Heart left ventricle (tissue), 16 donors: ENCODE measurements around the gene VPS37B. TPM values are rescaled to one million over a fixed set of nuclear protein-coding genes. Genes with fewer than 3 reads are reported as not detected.
"Not testable (repeated sequence)": the region's sequence is repeated elsewhere in the genome, so short reads cannot be mapped to it uniquely, and the experiment has no call there.

ENCODE experiments used
- ATAC-seq, 4 donors: fragments of 200-7000 bp; cut with Tn5 transposase; one replicate each; pipeline ENCODE4 v1.9.1; 2020 to 2022; ENCODE audit warnings: moderate library complexity in 4 of 4, mild to moderate bottlenecking in 3 of 4, moderate number of reproducible peaks in 1 of 4
- DNase-seq, 5 donors: peaks; one replicate each; pipeline ENCODE4 v3.0.0-alpha.2; 2020
- H3K27ac ChIP-seq, 12 donors: fragments of 200-600 bp; sonication (generic) in 4 of 12; one replicate each; pipeline versions ENCODE4 v1.5.0 to v1.8.0; 2016 to 2022; ENCODE audit warnings: mild to moderate bottlenecking in 2 of 12
- H3K27me3 ChIP-seq, 9 donors: fragments of 200-600 bp; sonication (generic) in 2 of 9; one replicate each; pipeline versions ENCODE4 v1.5.1 to v1.8.0; 2016 to 2022; ENCODE audit warnings: mild to moderate bottlenecking in 3 of 9
- H3K36me3 ChIP-seq, 9 donors: fragments of 200-600 bp; sonication (generic) in 2 of 9; one replicate each; pipeline versions ENCODE4 v1.5.0 to v1.8.0; 2018 to 2022; ENCODE audit warnings: mild to moderate bottlenecking in 2 of 9
- H3K4me1 ChIP-seq, 12 donors: fragments of 200-600 bp; sonication (generic) in 4 of 12; one replicate each; pipeline versions ENCODE4 v1.5.0 to v1.8.0; 2016 to 2022; ENCODE audit warnings: mild to moderate bottlenecking in 3 of 12
- H3K4me3 ChIP-seq, 12 donors: fragments of 200-600 bp; sonication (generic) in 4 of 12; one replicate each; pipeline versions ENCODE4 v1.5.0 to v1.8.0; 2017 to 2022; ENCODE audit warnings: mild to moderate bottlenecking in 9 of 12, moderate library complexity in 4 of 12
- H3K9me3 ChIP-seq, 12 donors: fragments of 200-600 bp; sonication (generic) in 4 of 12; one replicate each; pipeline versions ENCODE4 v1.5.0 to v1.8.0; 2016 to 2022; ENCODE audit warnings: mild to moderate bottlenecking in 1 of 12
- POLR2A ChIP-seq, 2 donors: fragments of 450-650 bp; IDR thresholded peaks; one replicate each; pipeline ENCODE4 v1.6.1; 2017; ENCODE audit warnings: antibody characterized with exemption in 2 of 2, mild to moderate bottlenecking in 2 of 2, moderate library complexity in 2 of 2
- WGBS, 4 donors: extraction: QIAGEN DNeasy Blood & Tissue Kit in 2 of 4; methylation state at CpG; one replicate each; pipeline versions ENCODE4 v1.1.5 to v1.1.7; 2013 to 2018; 5-methylcytosine and 5-hydroxymethylcytosine counted together
- intact Hi-C, 10 donors: fragments of 100-400 bp; cut with DNase I; formaldehyde crosslinking; loops; one replicate each; pipeline versions ENCODE4 v1.11.1 to v1.14.2; 2022
- polyA plus RNA-seq, 2 donors: library from polyadenylated mRNA; stranded (reverse); fragments of 200-250 nt; gene quantifications; one replicate each; pipeline ENCODE4 v1.2.3, GENCODE V29; 2013
- total RNA-seq, 9 donors: library from RNA; depleted of rRNA in 2 of 9; stranded (reverse); fragments of >200 nt in 2 of 9; fragmentation: NEBNext Ultra II Directional in 3 of 9; extraction: Animal tissue kit (Norgen Biotek cat#: 25700) in 3 of 9; gene quantifications; one replicate each; pipeline versions ENCODE4 v1.1.0 to v1.2.4, GENCODE V29; 2016 to 2023
- TF ChIP-seq, protein P1 (sequence below), 12 donors: fragments of 200-600 bp; sonication (generic) in 4 of 12; IDR thresholded peaks; one replicate each; pipeline versions ENCODE4 v1.5.0 to v1.8.0; 2018 to 2022; ENCODE audit warnings: antibody characterized with exemption in 12 of 12, mild to moderate bottlenecking in 5 of 12
- donor health status: ischemic (EF 13 %, LVEDD 7.1; RV severe dilation, severe dysfunction).
- donor health status: healthy with polysubstance abuse.
- donor health status: DM: no; HTN: yes; CAD: no.
- donor health status: DM: no; HTN: no; CAD: no.
- donor health status: ischemic (EF 25% LVEDD 6.9; RV normal size, moderate dysfunction).
- donor health status: ischemic (EF 25% LVEDD 5.7; RV mildly dilated, moderate dysfunction).
- donor health status: healthy.
- donor health status: DM: yes; HTN: yes; CAD: no.
- donor health status: ischemic (EF 35%, LVEDD 5.7; RV mildly dilated, moderate dysfunction).
- donor health status: nonischemic (EF 11% LVEDD 7.7; RV severe dilation, severe dysfunction).
- donor health status: DM: yes; HTN: yes; CAD: no.
- donor health status: PGD.
- donor health status: ischemic (EF 29% LVEDD 5.4; RV normal size, mild dysfunction).
- donor health status: nonischemic (EF 23%, LVEDD 6.1; RV moderate dilation, normal function).

The VPS37B gene
- total and polyA plus RNA-seq, 11 donors: 14.5 to 51.2 (median 21.7) TPM

DNA sequence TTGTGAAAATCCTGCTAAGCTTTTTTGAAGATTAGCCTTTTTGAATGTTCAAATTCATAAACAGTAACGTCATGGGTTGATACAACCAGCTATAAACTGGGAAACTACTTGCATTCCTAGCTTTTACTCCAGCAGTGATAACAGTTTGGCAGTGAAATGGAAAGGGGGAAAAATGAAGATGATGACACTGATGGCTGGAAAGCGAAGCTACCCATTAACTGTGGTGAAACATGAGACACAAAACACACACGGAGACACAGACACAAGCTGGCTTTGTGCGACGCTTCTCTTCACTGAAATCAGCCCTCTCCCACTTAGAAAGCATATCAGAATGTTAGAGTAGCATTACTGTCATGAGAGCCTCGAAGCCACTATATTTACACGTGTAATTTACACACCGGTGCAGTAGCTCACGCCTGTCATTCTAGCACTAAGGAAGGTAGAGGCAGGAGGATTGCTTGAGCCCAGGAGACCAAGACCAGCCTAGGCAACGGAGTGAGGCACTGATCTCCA lies 15.7 kb downstream of the VPS37B start:
- 47 to 53% (median 49%) methylated on average over 10 of the region's 10 CpGs for WGBS, 4 donors
- Histone ChIP-seq H3K9me3 (no peaks in the 10 kb centered on the region), H3K36me3 (peaks cover 0 to 9% (median 0%) of the 10 kb centered on the region in 9 donors), H3K4me1 (peaks cover 14 to 97% (median 71%) of the 10 kb centered on the region in 12 donors), H3K27ac (peak overlapping the region in 2 of 12 donors; percentile 0 to 2), H3K27me3 (no peaks in the 10 kb centered on the region), H3K4me3 (no peak overlapping the region)
- TF ChIP-seq POLR2A (IDR thresholded peaks at IDR 0.05): no peak
- TF ChIP-seq, protein P1, sequence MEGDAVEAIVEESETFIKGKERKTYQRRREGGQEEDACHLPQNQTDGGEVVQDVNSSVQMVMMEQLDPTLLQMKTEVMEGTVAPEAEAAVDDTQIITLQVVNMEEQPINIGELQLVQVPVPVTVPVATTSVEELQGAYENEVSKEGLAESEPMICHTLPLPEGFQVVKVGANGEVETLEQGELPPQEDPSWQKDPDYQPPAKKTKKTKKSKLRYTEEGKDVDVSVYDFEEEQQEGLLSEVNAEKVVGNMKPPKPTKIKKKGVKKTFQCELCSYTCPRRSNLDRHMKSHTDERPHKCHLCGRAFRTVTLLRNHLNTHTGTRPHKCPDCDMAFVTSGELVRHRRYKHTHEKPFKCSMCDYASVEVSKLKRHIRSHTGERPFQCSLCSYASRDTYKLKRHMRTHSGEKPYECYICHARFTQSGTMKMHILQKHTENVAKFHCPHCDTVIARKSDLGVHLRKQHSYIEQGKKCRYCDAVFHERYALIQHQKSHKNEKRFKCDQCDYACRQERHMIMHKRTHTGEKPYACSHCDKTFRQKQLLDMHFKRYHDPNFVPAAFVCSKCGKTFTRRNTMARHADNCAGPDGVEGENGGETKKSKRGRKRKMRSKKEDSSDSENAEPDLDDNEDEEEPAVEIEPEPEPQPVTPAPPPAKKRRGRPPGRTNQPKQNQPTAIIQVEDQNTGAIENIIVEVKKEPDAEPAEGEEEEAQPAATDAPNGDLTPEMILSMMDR (IDR thresholded peaks at IDR 0.05): no peak
- no peak for DNase-seq
- peak in 2 of 4 donors; percentile 9 to 13 for ATAC-seq
- intact Hi-C loops: no loop called here

DNA sequence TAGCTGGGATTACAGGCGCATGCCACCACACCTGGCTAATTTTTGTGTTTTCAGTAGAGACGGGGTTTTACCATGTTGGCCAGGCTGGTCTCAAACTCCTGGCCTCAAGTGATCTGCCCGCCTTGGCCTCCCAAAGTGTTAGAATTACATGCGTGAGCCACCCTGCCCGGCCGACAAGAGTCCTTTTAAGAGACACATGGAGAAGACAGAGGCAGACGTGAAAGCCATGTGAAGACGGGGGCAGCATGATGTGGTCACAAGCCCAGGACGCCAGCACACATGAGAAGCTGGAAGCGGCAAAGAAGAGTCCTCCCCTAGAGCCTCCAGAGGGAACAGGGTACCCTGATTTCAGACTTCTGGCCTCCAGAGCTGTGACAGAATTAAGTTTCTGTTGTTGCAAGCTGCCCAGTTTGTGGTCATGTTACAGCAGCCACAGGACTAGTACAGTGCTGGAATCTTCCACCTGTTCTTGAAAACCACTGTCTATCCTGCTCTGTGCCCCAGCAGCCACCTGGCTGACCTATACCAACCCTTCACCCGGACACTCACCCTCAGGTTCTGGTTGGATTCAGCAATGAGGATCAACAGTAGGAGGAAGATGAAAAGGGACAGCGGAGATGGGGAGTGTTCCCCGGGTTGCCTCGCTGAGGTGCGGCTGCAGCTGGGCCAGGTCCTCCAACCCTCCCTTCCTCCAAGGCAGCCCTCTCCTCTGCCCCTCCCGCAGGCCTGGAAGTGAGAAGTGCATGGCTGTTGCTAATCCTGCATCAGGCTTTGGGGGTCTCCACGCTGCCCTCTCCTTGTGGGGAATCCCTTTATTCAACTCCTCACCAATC lies 16.9 kb downstream of the VPS37B start:
- Histone ChIP-seq H3K36me3 (peaks cover 0 to 9% (median 0%) of the 10 kb centered on the region in 9 donors), H3K27me3 (no peaks in the 10 kb centered on the region), H3K4me1 (peaks cover 13 to 95% (median 67%) of the 10 kb centered on the region in 12 donors), H3K27ac (no peak overlapping the region), H3K4me3 (no peak overlapping the region), H3K9me3 (no peaks in the 10 kb centered on the region)
- ATAC-seq (peak in 2 of 4 donors; percentile 11 to 15), DNase-seq (peak in 1 of 5 donors; percentile 19)
- intact Hi-C loops: no loop called here
- TF ChIP-seq, protein P1 (IDR thresholded peaks at IDR 0.05): no peak
- no peak for TF ChIP-seq POLR2A (IDR thresholded peaks at IDR 0.05)
- 79 to 88% (median 82%) methylated on average over 15 to 17 of the region's 17 CpGs for WGBS, 4 donors

GRCh38 chr12:122876731-122877130 lies 19.2 kb downstream of the VPS37B start:
- intact Hi-C loops: no loop called here
- no peaks in the 10 kb centered on the region for H3K9me3 ChIP-seq
- H3K27ac ChIP-seq: peak overlapping the region in 3 of 12 donors; percentile 8 to 22 (median 11)
- H3K27me3 ChIP-seq: no peaks in the 10 kb centered on the region
- no peak for TF ChIP-seq POLR2A (IDR thresholded peaks at IDR 0.05)
- TF ChIP-seq, protein P1 (IDR thresholded peaks at IDR 0.05): no peak
- no peak overlapping the region for H3K4me3 ChIP-seq
- ATAC-seq (peak in 1 of 4 donors; percentile 20), DNase-seq (peak in 1 of 5 donors; percentile 17)
- WGBS, 4 donors: 20 to 38% (median 34%) methylated on average over 3 of the region's 3 CpGs
- H3K36me3 ChIP-seq: peaks cover 0 to 9% (median 0%) of the 10 kb centered on the region in 9 donors
- peaks cover 15 to 98% (median 77%) of the 10 kb centered on the region in 12 donors for H3K4me1 ChIP-seq

DNA sequence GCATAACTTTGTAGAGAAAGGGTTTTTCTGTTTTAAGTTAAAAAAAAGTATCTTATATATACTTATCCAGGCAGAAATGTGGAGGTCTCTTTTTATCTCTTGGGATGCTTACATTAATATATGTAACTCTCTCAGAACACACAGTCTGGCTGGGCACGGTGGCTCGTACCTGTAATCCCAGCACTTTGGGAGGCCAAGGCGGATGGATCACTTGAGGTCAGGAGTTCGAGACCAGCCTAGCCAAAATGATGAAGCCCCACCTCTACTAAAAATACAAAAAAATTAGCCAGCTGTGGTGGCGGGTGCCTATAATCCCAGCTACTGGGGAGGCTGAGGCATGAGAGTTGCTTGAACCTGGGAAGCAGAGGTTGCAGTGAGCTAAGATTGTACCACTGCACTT lies 19.6 kb downstream of the VPS37B start:
- ATAC-seq, H3K9me3 ChIP-seq, H3K27me3 ChIP-seq, H3K36me3 ChIP-seq, intact Hi-C loops, DNase-seq, H3K4me3 ChIP-seq: not testable (repeated sequence)
- 83 to 94% (median 86%) methylated on average over 5 of the region's 5 CpGs for WGBS, 4 donors
- Histone ChIP-seq H3K27ac (peak overlapping the region in 4 of 12 donors; percentile 7 to 27 (median 10)), H3K4me1 (peaks cover 17 to 98% (median 79%) of the 10 kb centered on the region in 12 donors)
